GM21447 (cell line): ENCODE data around the gene LONP1.
"Not testable (repeated sequence)": the region's sequence is repeated elsewhere in the genome, so short reads cannot be mapped to it uniquely, and the experiment has no call there.

Experiments used
- ATAC-seq: cut with Tn5 transposase; IDR thresholded peaks from one replicate; pipeline ENCODE4 v1.9.1; 2021; ENCODE audit not compliant: unreplicated experiment

LONP1 gene

GRCh38 chr19:5714816-5715215 is 5.1 kb downstream of the LONP1 start:
- ATAC-seq: no peak

- ATAC-seq: no peak
Measured at GRCh38 chr19:5713228-5713627, 6.7 kb downstream of the LONP1 start.

GRCh38 chr19:5711713-5712161 is 8.2 kb downstream of the LONP1 start:
- no peak for ATAC-seq

- ATAC-seq: no peak
Measured at GRCh38 chr19:5711025-5711424, 8.9 kb downstream of the LONP1 start.

- ATAC-seq: no peak
Measured at GRCh38 chr19:5707576-5708575, 12.1 kb downstream of the LONP1 start.

GRCh38 chr19:5706876-5707573 is 12.9 kb downstream of the LONP1 start:
- no peak for ATAC-seq

GRCh38 chr19:5705552-5705951 is 14.4 kb downstream of the LONP1 start:
- no peak for ATAC-seq

- ATAC-seq: no peak
Measured at GRCh38 chr19:5703819-5704818, 15.8 kb downstream of the LONP1 start.

- ATAC-seq: not testable (repeated sequence)
Measured at GRCh38 chr19:5702053-5702410, 17.9 kb downstream of the LONP1 start.

- ATAC-seq: no peak
Measured at GRCh38 chr19:5700455-5701092, 19.4 kb downstream of the LONP1 start.

GRCh38 chr19:5698635-5699422 is 21.1 kb downstream of the LONP1 start:
- no peak for ATAC-seq

- ATAC-seq: no peak
Measured at GRCh38 chr19:5697890-5698634, 21.9 kb downstream of the LONP1 start.

- no peak for ATAC-seq
Measured at GRCh38 chr19:5697022-5697889, 22.7 kb downstream of the LONP1 start.

GRCh38 chr19:5696196-5697021 is 23.5 kb downstream of the LONP1 start:
- no peak for ATAC-seq

GRCh38 chr19:5695649-5696195 is 24.2 kb downstream of the LONP1 start:
- no peak for ATAC-seq

- no peak for ATAC-seq
Measured at GRCh38 chr19:5694956-5695648, 24.8 kb downstream of the LONP1 start.
